Measurements from ENCODE around the gene CPA2.

DNA sequence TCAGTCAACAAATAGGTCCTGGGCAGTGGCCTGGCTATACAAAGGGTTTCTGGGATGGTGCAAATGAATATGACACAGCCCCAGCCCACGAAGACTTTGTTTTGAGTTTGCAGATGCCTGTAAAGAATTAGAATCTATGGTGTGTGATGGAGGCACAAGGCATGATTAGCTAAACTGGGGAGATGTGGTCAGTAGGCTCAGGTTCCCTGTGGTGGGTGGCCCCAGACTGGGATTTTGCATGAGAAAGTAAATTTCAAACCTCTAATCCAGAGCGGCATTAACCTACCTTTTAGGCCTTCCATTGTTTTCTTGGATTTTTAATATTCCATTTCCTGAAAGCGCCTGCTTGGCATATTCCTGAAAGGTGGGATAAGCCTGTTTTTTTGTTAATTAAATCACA, 71.6 kb downstream of the CPA2 start:
- TF ChIP-seq, protein P1, sequence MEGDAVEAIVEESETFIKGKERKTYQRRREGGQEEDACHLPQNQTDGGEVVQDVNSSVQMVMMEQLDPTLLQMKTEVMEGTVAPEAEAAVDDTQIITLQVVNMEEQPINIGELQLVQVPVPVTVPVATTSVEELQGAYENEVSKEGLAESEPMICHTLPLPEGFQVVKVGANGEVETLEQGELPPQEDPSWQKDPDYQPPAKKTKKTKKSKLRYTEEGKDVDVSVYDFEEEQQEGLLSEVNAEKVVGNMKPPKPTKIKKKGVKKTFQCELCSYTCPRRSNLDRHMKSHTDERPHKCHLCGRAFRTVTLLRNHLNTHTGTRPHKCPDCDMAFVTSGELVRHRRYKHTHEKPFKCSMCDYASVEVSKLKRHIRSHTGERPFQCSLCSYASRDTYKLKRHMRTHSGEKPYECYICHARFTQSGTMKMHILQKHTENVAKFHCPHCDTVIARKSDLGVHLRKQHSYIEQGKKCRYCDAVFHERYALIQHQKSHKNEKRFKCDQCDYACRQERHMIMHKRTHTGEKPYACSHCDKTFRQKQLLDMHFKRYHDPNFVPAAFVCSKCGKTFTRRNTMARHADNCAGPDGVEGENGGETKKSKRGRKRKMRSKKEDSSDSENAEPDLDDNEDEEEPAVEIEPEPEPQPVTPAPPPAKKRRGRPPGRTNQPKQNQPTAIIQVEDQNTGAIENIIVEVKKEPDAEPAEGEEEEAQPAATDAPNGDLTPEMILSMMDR (IDR thresholded peaks at IDR 0.05; ENCODE audit: low read depth, low read length) = no peak
- TF ChIP-seq, protein P2, sequence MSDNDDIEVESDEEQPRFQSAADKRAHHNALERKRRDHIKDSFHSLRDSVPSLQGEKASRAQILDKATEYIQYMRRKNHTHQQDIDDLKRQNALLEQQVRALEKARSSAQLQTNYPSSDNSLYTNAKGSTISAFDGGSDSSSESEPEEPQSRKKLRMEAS (IDR thresholded peaks at IDR 0.05; ENCODE audit: low read depth, low read length) = no peak
- no peak for TF ChIP-seq POLR2A (IDR thresholded peaks at IDR 0.05; ENCODE audit: extremely low read depth, insufficient read length)
